ENCODE results near the gene AQP11.

- TF ChIP-seq CTCF (IDR thresholded peaks at IDR 0.05) (peak; percentile 34 to 62 (median 61)), POLR2A (IDR thresholded peaks at IDR 0.05) (no peak)
These were observed 41.7 kb upstream of the AQP11 start for GRCh38 chr11:77547863-77548551.
